Hematopoietic multipotent progenitor cell treated with erythropoietin and hydrocortisone succinate and interleukin-3 and kit ligand, for 15 days (in vitro differentiated cells): ENCODE results near the gene ZBTB8A.
"Not testable (repeated sequence)": the region's sequence is repeated elsewhere in the genome, so short reads cannot be mapped to it uniquely, and the experiment has no call there.

ENCODE experiments used
- DNase-seq: peaks from one replicate; pipeline ENCODE4 v3.0.0-alpha.2; 2015; ENCODE audit warnings: low spot score

ZBTB8A gene

DNA sequence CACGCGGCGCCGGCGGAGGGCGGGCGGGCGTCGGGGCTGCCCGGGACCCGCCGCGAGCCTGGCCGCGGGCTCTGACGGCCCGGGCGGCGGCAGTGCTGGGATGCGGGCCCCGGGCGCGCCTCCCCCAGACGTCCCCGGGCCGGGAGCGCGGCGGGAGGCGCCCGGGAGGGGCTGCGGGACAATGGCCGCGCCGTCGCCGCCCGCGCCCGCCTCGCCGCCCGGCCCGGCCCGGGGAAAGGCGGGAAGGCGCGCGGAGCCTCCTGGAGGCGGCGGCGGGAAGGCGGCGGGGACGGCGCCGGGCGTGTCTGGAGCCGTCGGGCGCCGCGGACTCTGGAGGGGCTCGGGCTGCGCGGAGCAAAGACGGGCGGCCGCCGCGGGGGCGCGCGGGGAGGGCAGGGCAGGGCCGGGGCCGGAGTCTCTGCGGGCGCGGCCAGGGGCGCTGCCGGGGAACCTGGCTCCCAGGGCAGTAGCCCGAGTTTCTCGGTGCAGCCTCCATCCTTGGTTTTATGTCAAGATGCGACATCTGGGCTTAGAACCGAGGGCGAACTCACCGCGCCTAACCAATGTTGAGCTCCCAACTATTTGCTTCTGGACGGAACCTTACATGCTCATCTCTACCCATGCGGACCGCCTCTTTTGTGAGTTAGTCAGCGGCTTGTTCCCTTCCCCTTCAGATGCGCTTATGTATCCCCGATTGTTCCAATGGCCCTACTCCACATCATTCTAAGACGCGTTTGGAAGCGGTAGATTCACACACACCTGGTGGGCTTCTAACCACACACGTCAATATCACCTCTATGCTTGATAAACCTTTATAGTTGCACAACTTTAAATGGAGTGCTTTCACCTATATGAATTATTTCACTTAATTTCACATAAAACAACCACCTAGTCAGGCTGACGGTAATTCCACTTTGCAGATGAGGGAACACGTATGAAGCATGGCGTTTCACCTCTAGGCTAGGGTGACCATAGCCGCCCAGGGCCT, 651 bp downstream of the ZBTB8A start:
- DNase-seq: no peak

DNA sequence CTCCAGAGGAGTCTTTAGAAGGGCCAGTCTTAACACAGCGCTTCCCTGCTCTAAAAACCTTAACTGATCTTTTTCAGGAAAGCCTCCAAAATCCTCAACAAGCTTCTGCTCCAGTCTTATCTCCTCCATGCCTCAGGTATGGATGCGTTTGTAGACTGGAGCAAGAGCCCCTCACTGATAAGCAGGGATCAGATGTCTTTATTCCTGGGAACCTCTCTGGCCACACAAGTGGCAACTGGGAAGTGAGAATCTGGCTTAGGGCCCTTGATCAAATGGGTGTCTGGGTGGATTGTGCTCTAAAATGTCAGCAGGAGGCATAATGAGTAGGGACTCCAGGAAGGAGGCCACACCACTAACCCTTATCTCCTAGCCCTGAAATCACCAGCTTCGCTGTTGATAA, 1.4 kb downstream of the ZBTB8A start:
- DNase-seq: no peak

DNA sequence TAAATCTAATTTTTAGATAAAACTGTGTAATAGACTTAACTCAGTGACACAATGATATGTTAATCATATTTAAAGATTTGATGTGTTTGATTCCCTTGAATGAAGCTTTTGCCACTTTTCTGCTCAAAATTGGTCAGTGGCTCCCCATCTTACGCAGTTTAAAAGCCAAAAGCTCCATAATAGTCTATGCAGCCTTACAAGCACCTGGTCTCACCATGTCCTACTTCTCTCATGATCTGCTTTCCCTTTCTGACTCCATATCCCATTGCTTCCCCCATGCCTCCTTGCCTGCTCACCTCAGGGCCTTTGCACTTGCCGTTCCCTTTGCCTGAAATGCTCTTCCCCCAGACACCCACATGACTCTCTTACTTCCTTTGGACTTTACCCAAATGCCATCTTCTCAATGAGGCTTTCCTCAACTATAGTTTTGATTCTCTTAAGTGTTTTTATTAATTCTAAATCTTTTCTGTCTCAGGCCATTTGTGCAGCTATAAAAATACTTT, 1.9 kb downstream of the ZBTB8A start:
- no peak for DNase-seq

DNA sequence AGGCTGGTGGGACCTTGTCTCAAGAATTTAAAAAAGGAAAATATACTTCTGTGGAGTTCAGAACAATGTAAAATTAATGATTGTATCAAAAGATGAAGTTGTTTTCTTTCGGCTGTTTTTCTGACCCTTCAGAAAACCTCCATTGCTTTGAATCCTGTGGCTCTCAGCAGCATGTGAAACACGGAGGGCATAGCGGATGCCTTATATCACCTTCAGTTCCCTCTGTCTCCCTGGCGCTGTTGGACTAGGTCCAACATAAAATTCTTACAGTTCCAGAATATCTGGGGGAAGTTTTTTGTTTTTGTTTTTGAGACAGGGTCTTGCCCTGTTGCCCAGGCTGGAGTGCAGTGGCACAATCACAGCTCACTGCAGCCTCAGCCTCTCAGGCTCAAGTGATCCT, 7.4 kb downstream of the ZBTB8A start:
- DNase-seq: no peak

DNA sequence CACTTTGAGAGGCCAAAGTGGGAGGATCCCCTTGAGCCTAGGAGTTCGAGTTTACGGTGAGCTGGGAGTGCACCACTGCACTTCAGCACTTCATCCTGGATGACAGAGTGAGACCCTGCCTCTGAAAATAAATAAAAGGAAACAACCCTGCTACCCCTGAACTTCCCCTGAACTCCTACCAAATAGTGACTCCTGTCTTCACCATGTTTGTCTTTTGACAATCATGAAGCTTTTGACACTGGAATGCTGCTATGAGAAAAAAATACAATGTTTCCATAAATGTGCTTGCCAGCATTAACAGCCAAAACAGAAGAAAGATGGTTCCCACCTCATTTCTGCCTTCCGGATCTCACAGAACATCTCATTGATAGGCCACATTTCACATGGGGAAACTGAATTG, 10.4 kb downstream of the ZBTB8A start:
- no peak for DNase-seq

DNA sequence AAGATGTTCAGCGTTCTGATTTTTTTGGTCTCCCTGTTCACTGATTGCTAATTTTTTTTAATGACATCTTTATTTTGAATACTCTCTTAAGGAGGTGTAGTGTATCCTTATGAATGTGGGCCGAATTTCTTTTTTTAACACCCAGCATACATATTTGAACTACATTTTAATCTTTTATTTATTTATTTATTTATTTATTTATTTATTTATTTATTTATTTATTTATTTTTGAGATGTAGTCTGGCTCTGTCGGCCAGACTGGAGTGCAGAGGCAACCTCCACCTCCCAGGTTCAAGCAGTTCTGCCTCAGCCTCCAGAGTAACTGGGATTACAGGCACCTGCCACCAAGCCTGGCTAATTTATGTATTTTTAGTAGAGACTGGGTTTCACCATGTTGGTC, 15.1 kb downstream of the ZBTB8A start:
- no peak for DNase-seq

DNA sequence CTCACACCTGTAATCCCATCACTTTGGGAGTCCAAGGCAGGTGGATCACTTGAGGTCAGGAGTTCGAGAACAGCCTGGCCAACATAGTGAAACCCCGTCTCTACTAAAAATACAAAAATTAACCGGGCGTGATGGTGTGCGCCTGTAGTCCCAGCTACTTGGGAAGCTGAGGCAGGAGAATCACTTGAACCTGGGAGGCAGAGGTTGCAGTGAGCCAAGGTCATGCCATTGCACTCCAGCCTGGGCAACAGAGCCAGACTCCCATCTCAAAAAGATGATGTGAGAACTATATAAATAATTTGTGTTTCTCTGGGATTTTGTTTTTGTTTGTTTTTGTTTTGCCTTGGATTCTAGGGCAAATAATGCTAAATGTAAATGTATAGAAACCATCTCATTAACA, 17.8 kb downstream of the ZBTB8A start:
- DNase-seq: not testable (repeated sequence)

DNA sequence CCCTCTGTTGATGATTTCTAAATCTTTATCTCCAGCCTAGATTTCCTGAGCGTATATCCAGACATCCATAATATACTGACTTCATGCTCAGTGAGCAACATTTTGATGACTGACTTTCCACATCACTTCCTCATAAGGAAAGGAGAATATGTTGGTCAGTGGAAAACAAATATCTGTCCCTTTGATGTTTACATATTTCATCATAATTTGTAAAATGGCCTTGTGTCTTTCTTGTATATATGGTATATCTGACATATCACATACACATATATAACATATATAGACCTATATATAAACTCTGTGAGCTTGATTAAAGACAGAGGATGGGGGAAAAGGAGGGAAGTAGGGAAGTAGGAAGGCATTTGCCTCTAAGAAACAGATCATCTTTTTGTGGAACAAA, 18.6 kb downstream of the ZBTB8A start:
- DNase-seq: no peak

DNA sequence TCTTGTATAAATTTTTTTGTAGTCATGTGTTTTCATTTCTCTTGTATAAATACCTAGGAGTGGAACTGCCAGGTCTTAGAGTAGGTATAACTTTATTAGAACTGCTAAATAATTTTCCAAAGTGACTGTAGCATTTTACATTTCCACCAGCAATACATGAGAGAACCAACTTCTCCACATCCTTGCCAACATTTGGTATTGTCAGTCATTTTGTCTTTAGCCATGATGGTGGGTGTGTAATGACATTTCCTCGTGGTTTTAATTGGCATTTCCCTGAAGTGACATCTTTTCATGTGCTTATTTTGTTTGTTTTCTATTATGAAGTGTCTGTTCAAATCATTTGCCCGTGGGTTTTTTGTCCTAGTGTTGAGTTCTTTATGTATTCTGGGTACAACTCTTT, 29.7 kb downstream of the ZBTB8A start:
- DNase-seq: no peak

DNA sequence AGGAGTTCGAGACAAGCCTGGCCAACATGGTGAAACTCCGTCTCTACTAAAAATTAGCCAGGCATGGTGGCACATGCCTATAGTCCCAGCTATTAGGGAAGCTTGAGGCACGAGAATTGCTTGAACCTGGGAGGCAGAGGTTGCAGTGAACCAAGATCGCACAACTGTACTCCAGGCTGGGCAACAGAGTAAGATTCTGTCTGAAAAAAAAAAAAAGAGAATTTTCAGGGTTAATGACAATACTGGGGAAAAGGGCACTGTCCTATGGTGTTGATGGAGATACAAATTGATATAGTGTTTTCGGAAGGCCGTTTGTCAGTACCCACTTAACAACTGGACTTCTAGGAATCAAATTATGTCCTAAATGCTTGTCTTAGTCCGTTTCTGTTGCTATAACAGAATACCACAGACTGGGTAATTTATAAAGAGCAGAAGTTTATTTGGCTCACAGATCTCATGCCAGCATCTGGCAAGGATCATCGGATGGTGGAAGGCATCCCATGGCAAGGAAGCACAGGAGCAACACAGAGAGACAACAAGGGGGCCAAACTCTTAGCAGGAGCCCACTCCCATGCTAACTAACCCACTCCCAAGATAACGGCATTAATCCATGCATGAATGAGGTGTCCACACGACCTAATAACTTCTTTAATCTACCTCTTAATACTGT, 41.3 kb downstream of the ZBTB8A start:
- no peak for DNase-seq

DNA sequence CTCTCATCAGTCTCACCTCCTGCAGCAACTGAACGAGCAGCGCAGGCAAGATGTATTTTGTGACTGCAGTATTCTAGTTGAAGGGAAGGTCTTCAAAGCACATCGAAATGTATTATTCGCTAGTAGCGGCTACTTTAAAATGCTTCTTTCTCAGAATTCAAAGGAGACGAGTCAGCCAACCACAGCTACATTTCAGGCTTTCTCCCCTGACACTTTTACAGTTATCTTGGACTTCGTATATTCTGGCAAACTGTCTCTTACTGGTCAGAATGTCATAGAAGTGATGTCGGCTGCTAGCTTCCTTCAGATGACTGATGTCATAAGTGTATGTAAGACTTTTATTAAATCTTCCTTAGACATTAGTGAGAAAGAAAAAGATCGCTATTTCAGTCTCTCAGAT, 53.7 kb downstream of the ZBTB8A start:
- DNase-seq: no peak

DNA sequence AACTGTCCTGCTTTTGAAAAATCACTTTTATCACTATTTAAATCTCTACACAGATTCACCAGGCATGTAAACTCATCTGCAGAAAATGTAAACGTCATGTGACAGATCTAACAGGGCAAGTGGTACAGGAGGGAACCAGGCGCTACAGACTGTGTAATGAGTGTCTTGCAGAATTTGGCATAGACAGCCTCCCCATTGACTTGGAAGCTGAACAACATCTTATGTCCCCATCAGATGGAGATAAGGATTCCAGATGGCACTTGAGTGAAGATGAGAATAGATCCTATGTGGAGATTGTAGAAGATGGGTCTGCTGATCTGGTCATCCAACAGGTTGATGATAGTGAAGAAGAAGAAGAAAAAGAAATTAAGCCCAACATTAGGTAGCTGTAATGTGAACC, 60.8 kb downstream of the ZBTB8A start:
- DNase-seq: no peak

DNA sequence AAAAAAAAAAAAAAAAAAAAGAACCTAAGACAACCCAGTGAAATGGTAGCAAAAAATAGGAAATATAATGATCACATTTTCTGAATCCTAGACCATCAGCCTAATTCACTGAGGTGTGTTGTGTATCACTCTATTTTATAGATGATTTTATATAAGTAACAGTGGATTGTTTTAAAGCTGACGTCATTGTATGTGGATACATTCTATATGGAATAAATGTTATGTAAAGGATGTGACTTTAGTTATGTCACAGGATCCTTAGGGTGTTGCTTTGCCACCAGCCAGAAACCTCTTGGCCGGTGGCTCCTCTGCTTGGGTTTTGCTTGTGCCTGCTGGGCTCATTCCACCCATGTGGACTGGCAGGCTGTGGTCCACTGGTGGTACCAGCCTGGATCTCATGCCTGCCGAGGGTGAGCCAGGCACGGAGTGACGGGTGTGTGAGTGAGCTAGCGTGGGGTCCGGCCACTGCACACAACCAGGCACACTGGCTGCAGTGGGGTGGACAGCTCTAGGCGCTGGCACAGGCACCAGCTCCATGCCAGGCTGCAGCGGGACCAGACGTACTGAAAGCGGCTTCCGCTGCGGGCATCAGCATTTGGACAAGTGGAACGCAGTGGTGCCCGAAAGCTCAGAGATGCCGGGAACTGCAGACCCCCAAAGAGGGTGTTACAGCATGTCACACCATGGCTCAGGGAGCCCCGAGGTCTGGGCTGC, 66.6 kb downstream of the ZBTB8A start:
- DNase-seq: no peak

DNA sequence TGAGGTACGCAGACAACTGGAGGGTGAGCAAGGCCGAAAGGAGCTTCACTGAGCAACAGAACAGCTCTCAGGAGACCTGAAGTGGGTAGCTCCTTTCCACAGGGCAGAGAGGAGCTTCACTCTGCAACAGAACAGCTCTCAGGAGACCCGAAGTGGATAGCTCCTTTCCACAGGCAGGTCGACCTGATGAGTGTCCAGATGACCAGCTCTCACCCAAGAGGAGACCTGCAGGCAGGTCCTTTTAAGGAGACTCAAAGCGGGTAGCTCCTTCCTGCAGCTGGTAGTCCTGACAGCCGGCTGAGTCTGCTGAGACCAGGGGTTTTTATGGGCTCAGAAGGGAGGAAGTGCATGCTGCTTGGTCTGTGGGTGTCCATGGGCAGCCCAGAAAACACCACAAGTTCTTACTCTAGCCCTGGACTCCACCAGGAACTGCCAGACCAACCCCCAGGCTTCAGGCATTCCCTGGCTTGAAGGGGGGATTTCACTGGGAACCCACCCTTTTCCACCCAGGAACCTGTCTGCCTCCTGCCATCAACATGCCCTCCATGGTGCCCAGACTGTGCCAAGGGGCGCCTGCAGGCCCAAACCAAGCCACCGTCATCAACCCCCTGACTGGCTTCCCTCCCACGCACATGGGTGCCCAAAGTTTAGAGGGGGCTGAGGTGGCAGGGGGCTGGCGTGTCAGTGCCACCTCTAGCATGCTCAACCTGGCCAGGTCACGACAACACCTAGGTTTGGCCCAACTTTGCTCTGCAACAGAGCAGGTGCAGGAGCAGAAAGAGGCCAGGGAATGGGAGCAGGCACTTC, 67.5 kb downstream of the ZBTB8A start:
- DNase-seq: no peak

DNA sequence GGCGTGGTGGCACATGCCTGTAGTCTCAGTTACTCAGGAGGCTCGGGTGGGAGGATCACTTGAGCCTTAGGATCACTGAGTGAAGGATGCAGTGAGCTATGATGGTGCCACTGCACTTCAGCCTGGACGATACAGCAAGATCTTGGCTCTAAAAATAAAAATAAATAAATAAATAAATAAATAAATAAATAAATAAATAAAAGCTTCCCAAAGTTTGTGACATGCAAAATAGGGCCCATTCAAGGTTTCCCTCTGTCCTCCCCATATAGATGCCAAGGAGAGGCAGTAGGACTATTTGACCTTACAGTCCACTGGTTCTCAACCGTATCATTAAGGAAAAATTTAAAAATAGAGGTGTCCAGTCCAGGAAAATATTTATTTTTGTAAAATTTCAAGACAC, 70.0 kb downstream of the ZBTB8A start:
- no peak for DNase-seq

DNA sequence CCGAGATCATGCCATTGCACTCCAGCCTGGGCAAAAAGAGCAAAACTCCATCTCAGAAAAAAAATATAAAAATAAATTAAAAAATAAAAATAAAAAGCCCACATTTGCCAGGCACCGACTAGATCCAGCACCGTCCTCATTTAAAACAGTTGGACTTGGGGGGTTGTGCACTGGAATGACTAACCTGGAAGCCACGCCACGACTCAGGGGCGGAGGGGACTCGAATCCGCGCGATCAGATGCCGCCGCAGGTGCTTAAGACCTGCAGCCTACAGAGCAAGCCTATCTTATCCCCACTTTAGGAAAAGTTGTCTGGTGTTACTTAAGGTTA, 72.6 kb downstream of the ZBTB8A start:
- no peak for DNase-seq

DNA sequence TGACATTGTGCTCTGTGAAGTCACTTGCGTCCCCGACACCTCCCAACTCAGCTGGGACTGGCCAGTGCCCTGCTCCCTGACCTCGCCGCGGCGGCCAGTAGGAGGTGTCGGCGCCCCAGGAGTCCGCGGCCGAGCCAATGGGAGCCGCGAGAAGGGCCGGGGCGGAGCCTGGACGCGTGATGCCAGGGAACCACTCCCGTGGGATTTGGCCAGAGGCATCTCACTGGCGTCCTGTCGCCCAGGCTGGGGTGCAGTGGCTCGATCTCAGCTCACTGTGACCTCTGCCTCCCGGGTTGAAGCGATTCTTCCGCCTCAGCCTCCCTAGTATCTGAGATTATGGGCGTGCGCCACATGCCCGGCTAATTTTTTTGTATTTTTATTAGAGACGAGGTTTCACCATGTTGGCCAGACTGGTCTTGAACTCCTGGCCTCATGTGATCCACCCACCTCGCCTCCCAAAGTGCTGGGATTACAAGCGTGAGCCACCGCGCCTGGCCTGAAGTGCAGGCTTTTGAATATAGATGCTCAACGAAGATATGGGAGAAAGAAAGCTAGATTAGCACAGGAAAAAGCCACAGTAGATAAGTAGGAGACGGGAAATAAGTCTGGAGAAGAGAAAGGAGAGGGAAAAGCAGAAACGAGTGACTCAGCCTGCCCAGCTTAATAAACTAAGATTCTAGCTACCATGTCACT, 73.1 kb downstream of the ZBTB8A start:
- DNase-seq: peak; percentile 26

DNA sequence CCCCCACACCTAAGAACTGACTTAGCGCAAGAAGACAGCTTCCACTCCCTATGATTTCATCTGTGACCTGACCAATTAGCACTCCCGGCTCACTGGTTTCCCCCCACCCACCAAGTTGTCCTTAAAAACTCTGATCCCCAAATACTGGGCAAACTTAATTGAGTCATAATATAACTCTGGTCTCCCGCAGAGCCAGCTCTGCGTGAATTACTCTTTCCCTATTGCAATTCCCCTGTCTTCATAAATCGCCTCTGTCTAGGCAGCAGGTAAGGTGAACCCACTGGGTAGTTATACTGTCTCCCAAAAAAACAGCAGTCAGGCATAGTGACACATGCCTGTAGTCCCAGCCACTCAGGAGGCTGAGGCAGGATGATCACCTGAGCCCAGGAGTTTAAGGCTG, 74.2 kb downstream of the ZBTB8A start:
- DNase-seq: no peak

DNA sequence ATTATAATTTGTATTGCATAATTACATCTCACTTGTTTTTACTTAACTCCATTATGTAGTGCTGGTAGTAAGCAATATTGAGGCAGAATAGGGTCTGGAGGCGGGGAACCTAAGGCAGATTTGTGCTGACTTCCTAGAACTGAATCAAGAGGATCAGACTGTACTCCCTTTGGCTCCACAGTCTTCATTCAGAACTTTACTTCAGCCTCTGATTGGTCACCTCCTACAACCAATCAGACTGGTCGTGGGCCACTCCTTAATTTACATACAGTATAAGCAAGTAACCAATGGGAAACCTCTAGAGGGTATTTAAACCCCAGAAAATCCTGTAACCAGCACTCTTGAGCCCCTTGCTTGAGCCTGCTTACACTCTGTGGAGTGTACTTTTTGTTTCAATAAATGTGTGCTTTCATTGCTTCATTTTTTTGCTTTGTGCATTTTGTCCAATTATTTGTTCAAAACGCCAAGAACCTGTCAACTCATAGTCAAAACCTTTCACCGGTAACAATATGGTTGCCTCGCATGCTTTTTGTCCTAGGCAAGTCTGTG, 79.5 kb downstream of the ZBTB8A start:
- no peak for DNase-seq

DNA sequence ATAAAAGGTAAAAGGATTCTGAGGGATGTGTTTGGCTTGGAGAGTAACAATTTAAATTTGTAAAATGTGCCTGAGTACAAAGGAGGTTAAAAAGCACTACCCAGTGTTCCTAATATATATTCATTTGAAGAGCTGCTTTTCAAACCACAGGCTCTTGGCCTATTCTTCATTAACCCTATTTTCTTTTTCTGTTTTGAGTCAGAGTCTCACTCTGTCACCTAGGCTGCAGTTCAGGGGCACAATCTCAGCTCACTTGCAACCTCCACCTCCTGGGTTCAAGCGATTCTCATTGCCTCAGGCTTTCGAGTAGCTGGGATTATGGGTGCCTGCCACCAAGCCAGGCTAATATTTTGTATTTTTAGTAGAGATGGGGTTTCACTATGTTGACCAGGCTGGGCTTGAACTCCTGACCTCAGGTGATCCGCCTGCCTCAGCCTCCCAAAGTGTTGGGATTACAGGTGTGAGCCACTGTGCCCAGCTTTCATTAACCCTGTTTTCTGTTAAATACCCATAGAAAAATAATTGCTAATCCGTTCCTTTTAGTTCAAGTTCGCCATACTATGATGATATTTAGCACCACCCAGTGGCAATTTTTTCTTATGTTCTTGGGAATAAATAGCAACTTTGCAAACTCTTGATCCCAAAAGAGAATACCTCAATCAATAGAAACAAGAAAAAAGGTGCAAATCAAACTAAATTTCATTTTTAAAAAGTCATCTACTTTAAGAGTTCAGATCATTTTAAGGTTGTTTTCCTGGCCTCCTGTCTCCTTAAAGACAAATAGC, 80.7 kb downstream of the ZBTB8A start:
- no peak for DNase-seq
